CD4-positive, CD25-positive, alpha-beta regulatory T cell (primary cell): ENCODE data around the gene ATP5F1C. TPM values are rescaled to one million over a fixed set of nuclear protein-coding genes. Genes with fewer than 3 reads are reported as not detected.
"Not testable (repeated sequence)": the region's sequence is repeated elsewhere in the genome, so short reads cannot be mapped to it uniquely, and the experiment has no call there.

ENCODE experiments used
- ATAC-seq, 2 donors: fragments of 150-1000 bp; cut with Tn5 transposase; one replicate each; pipeline ENCODE4 v1.10.0; 2021; ENCODE audit warnings: low read depth in 2 of 2, moderate number of reproducible peaks in 2 of 2, moderate library complexity in 1 of 2
- DNase-seq, 3 donors: peaks; one replicate each; pipeline versions ENCODE4 v3.0.0 to v3.0.0-alpha.2; 2012 to 2022; ENCODE audit warnings: mixed read lengths in 1 of 3
- H3K27ac ChIP-seq: one replicate; pipeline ENCODE4 v1.7.0; 2013; ENCODE audit warnings: mild to moderate bottlenecking, low read length; ENCODE audit not compliant: insufficient read depth, poor library complexity, severe bottlenecking
- H3K27me3 ChIP-seq: one replicate; pipeline ENCODE4 v1.7.0; 2013; ENCODE audit warnings: low read length; ENCODE audit not compliant: control insufficient read depth, insufficient read depth
- H3K36me3 ChIP-seq: one replicate; pipeline ENCODE4 v1.7.0; 2013; ENCODE audit warnings: mild to moderate bottlenecking, low read length, moderate library complexity; ENCODE audit not compliant: control insufficient read depth, insufficient read depth
- H3K4me1 ChIP-seq: 2 replicates; pipeline ENCODE4 v1.7.0; 2013; ENCODE audit warnings: mild to moderate bottlenecking, low read length; ENCODE audit not compliant: insufficient read depth, control insufficient read depth, poor library complexity, severe bottlenecking
- H3K4me3 ChIP-seq: one replicate; pipeline ENCODE4 v1.7.0; 2013; ENCODE audit warnings: low read depth, mild to moderate bottlenecking, low read length, moderate library complexity
- H3K9me3 ChIP-seq, 2 experiments: 1 replicate in 1 of 2; 2 replicates in 1 of 2; pipeline ENCODE4 v1.7.0; 2013; ENCODE audit warnings: low read length in 2 of 2, mild to moderate bottlenecking in 1 of 2, moderate library complexity in 1 of 2; ENCODE audit not compliant: control insufficient read depth in 2 of 2
- H3K27ac Mint-ChIP-seq, 3 donors: one replicate each; pipeline ENCODE4 v1.8.0; 2020 to 2022; ENCODE audit warnings: mild to moderate bottlenecking in 3 of 3, mixed read lengths in 3 of 3, moderate library complexity in 2 of 3
- H3K27me3 Mint-ChIP-seq: one replicate; pipeline ENCODE4 v1.8.0; 2022; ENCODE audit warnings: mild to moderate bottlenecking, mixed read lengths
- H3K36me3 Mint-ChIP-seq: one replicate; pipeline ENCODE4 v1.8.0; 2020; ENCODE audit warnings: mixed read lengths
- H3K4me1 Mint-ChIP-seq, 4 donors: one replicate each; pipeline ENCODE4 v1.8.0; 2020 to 2022; ENCODE audit warnings: mixed read lengths in 4 of 4, mild to moderate bottlenecking in 1 of 4
- H3K4me3 Mint-ChIP-seq, 4 donors: one replicate each; pipeline ENCODE4 v1.8.0; 2020 to 2022; ENCODE audit warnings: mild to moderate bottlenecking in 4 of 4, mixed read lengths in 4 of 4, moderate library complexity in 3 of 4
- H3K9me3 Mint-ChIP-seq, 7 donors: one replicate each; pipeline ENCODE4 v1.8.0; 2020 to 2022; ENCODE audit warnings: mixed read lengths in 7 of 7, mild to moderate bottlenecking in 3 of 7, moderate library complexity in 2 of 7
- polyA plus RNA-seq, 4 donors: library from polyadenylated mRNA; unstranded; fragments of 300-500 nt; fragmentation: Illumina TruSeq; gene quantifications; one replicate each; pipeline ENCODE4 v1.2.3, GENCODE V29; 2021
- total RNA-seq: library from RNA; stranded (reverse); gene quantifications from one replicate; pipeline ENCODE4 v1.2.3, GENCODE V29; 2022

Gene ATP5F1C
- total and polyA plus RNA-seq, 5 donors from 2014 or later, result 167 to 562 (median 432) TPM

GRCh38 chr10:7782194-7782593 lies 5.8 kb upstream of the ATP5F1C start:
- ATAC-seq, H3K9me3 Mint-ChIP-seq, H3K4me3 ChIP-seq, H3K9me3 ChIP-seq, H3K4me3 Mint-ChIP-seq, H3K27ac Mint-ChIP-seq, DNase-seq, H3K27me3 Mint-ChIP-seq, H3K27me3 ChIP-seq, H3K27ac ChIP-seq: not testable (repeated sequence)
- Histone ChIP-seq H3K36me3 (peaks cover 41% of the 10 kb centered on the region), H3K4me1 (peaks cover 16% of the 10 kb centered on the region)
- Mint-ChIP-seq H3K4me1 (peaks cover 23 to 31% (median 27%) of the 10 kb centered on the region in 4 donors), H3K36me3 (peaks cover 25% of the 10 kb centered on the region)

GRCh38 chr10:7786430-7786829 lies 1.5 kb upstream of the ATP5F1C start:
- peaks cover 7% of the 10 kb centered on the region for H3K36me3 Mint-ChIP-seq
- H3K9me3 Mint-ChIP-seq, result no peaks in the 10 kb centered on the region
- Histone ChIP-seq H3K27me3 (no peaks in the 10 kb centered on the region), H3K27ac (no peak overlapping the region), H3K36me3 (peaks cover 2% of the 10 kb centered on the region), H3K9me3 (no peaks in the 10 kb centered on the region), H3K4me3 (peak overlapping the region; percentile 93), H3K4me1 (peaks cover 39% of the 10 kb centered on the region)
- H3K4me3 Mint-ChIP-seq, result no peak overlapping the region
- ATAC-seq (no peak), DNase-seq (no peak)
- H3K27ac Mint-ChIP-seq, result no peak overlapping the region
- no peaks in the 10 kb centered on the region for H3K27me3 Mint-ChIP-seq
- peaks cover 28 to 55% (median 31%) of the 10 kb centered on the region in 4 donors for H3K4me1 Mint-ChIP-seq

GRCh38 chr10:7787150-7787856 lies 674 bp upstream of the ATP5F1C start:
- ATAC-seq (no peak), DNase-seq (peak in 2 of 3 donors; percentile 1 to 24)
- Histone ChIP-seq H3K36me3 (peaks cover 6% of the 10 kb centered on the region), H3K27me3 (no peaks in the 10 kb centered on the region), H3K9me3 (no peaks in the 10 kb centered on the region), H3K4me1 (peaks cover 44% of the 10 kb centered on the region), H3K27ac (peak overlapping the region; percentile 72), H3K4me3 (peak overlapping the region; percentile 93)
- no peak overlapping the region for H3K4me3 Mint-ChIP-seq
- no peaks in the 10 kb centered on the region for H3K9me3 Mint-ChIP-seq
- peaks cover 14% of the 10 kb centered on the region for H3K36me3 Mint-ChIP-seq
- no peak overlapping the region for H3K27ac Mint-ChIP-seq
- H3K27me3 Mint-ChIP-seq, result no peaks in the 10 kb centered on the region
- H3K4me1 Mint-ChIP-seq, result peaks cover 35 to 64% (median 39%) of the 10 kb centered on the region in 4 donors

GRCh38 chr10:7788639-7789286 lies 786 bp downstream of the ATP5F1C start:
- H3K36me3 Mint-ChIP-seq, result peaks cover 21% of the 10 kb centered on the region
- ATAC-seq (no peak), DNase-seq (no peak)
- H3K27ac ChIP-seq, result peak overlapping the region; percentile 72
- H3K4me3 Mint-ChIP-seq, result no peak overlapping the region
- H3K36me3 ChIP-seq, result peaks cover 10% of the 10 kb centered on the region
- peaks cover 44% of the 10 kb centered on the region for H3K4me1 ChIP-seq
- peaks cover 38 to 70% (median 43%) of the 10 kb centered on the region in 4 donors for H3K4me1 Mint-ChIP-seq
- H3K27ac Mint-ChIP-seq, result peak overlapping the region in 1 of 3 donors; percentile 81
- no peaks in the 10 kb centered on the region for H3K9me3 ChIP-seq
- no peaks in the 10 kb centered on the region for H3K27me3 ChIP-seq
- peak overlapping the region; percentile 93 for H3K4me3 ChIP-seq
- H3K27me3 Mint-ChIP-seq, result no peaks in the 10 kb centered on the region
- H3K9me3 Mint-ChIP-seq, result no peaks in the 10 kb centered on the region

DNA sequence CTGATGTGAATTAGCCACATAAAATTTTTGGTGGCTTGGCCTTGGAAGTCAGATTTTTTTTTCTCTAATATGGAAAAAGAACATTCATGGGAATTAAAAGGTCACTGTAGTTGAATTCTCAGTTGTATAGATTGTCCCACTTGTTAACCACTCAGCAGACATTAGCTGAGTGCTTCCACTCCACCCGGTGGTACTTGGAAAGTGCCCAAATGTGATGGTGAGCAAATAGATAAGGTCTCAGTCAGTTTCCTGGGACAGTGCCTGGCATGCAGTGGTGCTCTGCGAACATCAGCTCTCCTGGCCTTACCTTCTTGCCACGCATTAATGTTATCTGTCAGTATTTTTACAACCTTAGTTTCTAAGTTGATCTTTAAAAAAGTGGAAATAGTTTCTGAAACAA lies 1.4 kb downstream of the ATP5F1C start:
- Mint-ChIP-seq H3K4me3 (no peak overlapping the region), H3K27me3 (no peaks in the 10 kb centered on the region), H3K4me1 (peaks cover 44 to 72% (median 47%) of the 10 kb centered on the region in 4 donors), H3K36me3 (peaks cover 21% of the 10 kb centered on the region), H3K9me3 (no peaks in the 10 kb centered on the region), H3K27ac (peak overlapping the region in 1 of 3 donors; percentile 34)
- no peaks in the 10 kb centered on the region for H3K9me3 ChIP-seq
- H3K27me3 ChIP-seq, result no peaks in the 10 kb centered on the region
- peaks cover 9% of the 10 kb centered on the region for H3K36me3 ChIP-seq
- H3K4me1 ChIP-seq, result peaks cover 44% of the 10 kb centered on the region
- ATAC-seq (no peak), DNase-seq (no peak)
- peak overlapping the region; percentile 93 for H3K4me3 ChIP-seq
- H3K27ac ChIP-seq, result no peak overlapping the region

DNA sequence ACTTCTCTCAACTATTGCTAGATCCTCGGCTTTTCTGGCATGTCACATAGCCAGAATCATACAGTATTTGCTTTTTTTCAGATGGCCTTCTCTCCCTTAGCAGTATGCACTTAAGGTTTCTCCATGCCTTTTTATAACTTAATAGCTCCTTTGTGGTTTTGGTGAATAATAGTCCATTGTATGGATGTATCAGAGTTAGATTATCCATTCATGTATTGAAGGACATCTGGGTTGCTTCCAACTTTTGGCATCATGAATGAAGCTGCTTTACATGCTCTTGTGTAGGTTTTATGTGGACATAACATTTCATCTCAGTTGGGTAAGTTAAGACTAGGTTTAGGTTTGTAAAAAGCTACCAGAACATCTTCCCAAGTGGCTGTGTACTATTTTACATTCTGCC lies 4.6 kb downstream of the ATP5F1C start:
- Histone ChIP-seq H3K27me3 (no peaks in the 10 kb centered on the region), H3K36me3 (peaks cover 21% of the 10 kb centered on the region), H3K4me3 (peak overlapping the region; percentile 4), H3K4me1 (peaks cover 25% of the 10 kb centered on the region), H3K9me3 (no peaks in the 10 kb centered on the region), H3K27ac (no peak overlapping the region)
- no peak for ATAC-seq
- peaks cover 48 to 81% (median 56%) of the 10 kb centered on the region in 4 donors for H3K4me1 Mint-ChIP-seq
- no peak for DNase-seq
- peaks cover 40% of the 10 kb centered on the region for H3K36me3 Mint-ChIP-seq
- peak overlapping the region in 3 of 4 donors; percentile 13 to 62 (median 47) for H3K4me3 Mint-ChIP-seq
- peak overlapping the region in 1 of 3 donors; percentile 45 for H3K27ac Mint-ChIP-seq
- H3K27me3 Mint-ChIP-seq, result no peaks in the 10 kb centered on the region
- no peaks in the 10 kb centered on the region for H3K9me3 Mint-ChIP-seq

- DNase-seq (no peak), ATAC-seq (no peak)
- Histone ChIP-seq H3K27ac (no peak overlapping the region), H3K4me3 (no peak overlapping the region), H3K4me1 (peaks cover 14% of the 10 kb centered on the region), H3K36me3 (peaks cover 38% of the 10 kb centered on the region), H3K27me3 (no peaks in the 10 kb centered on the region), H3K9me3 (no peaks in the 10 kb centered on the region)
- Mint-ChIP-seq H3K27me3 (no peaks in the 10 kb centered on the region), H3K27ac (peak overlapping the region in 1 of 3 donors; percentile 58), H3K9me3 (no peaks in the 10 kb centered on the region), H3K4me1 (peaks cover 48 to 72% (median 54%) of the 10 kb centered on the region in 4 donors), H3K36me3 (peaks cover 44% of the 10 kb centered on the region), H3K4me3 (peak overlapping the region in 1 of 4 donors; percentile 52)
Observed at GRCh38 chr10:7794251-7795026, 6.5 kb downstream of the ATP5F1C start.
